Stomach smooth muscle (tissue), 2 donors: ENCODE measurements around the gene FAM168A.

Source experiments
- H3K27ac ChIP-seq: one replicate; pipeline ENCODE4 v1.7.0; 2013; ENCODE audit warnings: mild to moderate bottlenecking, low read length, inconsistent platforms
- H3K27me3 ChIP-seq, 2 donors: one replicate each; pipeline ENCODE4 v1.7.0; 2013; ENCODE audit warnings: low read length in 2 of 2; ENCODE audit not compliant: insufficient read depth in 2 of 2, control insufficient read depth in 1 of 2
- H3K36me3 ChIP-seq, 2 donors: one replicate each; pipeline ENCODE4 v1.7.0; 2013; ENCODE audit warnings: low read length in 2 of 2; ENCODE audit not compliant: control insufficient read depth in 2 of 2, insufficient read depth in 2 of 2
- H3K4me1 ChIP-seq: one replicate; pipeline ENCODE4 v1.7.0; 2013; ENCODE audit warnings: low read length; ENCODE audit not compliant: control insufficient read depth, insufficient read depth
- H3K4me3 ChIP-seq, 2 donors: one replicate each; pipeline ENCODE4 v1.7.0; 2013; ENCODE audit warnings: low read length in 2 of 2
- H3K9ac ChIP-seq, 2 donors: one replicate each; pipeline ENCODE4 v1.7.0; 2013; ENCODE audit warnings: low read length in 2 of 2, mild to moderate bottlenecking in 1 of 2
- H3K9me3 ChIP-seq, 2 donors: one replicate each; pipeline ENCODE4 v1.7.0; 2013; ENCODE audit warnings: low read length in 2 of 2; ENCODE audit not compliant: control insufficient read depth in 2 of 2
- donor health status: healthy.
- donor health status: Pancreatic carcinoma.

Gene FAM168A

DNA sequence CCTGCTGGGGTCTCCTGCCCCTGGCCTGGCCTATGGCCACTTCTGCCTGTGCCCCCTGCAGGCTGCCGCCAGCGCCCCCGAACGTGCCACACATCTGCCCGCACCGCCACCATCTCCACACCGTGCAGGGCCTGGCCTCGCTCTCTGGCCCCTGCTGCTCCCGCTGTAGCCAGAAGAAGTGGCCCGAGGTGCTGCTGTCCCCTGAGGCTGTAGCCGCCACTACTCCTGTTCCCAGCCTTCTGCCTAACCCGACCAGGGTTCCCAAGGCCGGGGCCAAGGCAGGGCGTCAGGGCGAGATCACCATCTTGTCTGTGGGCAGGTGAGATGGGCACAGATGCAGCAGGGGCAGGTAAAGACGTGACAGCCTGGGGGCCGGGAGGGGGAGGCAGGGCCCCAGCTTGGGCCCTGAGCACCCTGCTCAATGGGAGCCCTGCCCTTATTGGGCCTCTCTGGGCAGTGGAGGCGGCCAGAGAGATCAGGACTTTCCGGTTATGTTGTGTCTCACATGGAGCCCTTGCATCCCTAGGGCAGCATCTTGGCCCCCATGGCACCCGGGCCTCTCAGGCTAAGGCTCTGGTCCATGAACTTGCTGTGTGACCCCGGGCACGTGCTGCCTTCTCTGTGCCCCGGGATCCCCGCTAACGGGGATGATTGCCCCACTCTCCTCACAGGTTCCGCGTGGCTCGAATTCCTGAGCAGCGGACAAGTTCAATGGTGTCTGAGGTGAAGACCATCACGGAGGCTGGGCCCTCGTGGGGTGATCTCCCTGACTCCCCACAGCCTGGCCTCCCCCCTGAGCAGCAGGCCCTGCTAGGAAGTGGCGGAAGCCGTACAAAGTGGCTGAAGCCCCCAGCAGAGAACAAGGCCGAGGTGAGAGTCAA, 203.3 kb downstream of the FAM168A start:
- Histone ChIP-seq H3K9ac (no peak overlapping the region), H3K4me3 (no peak overlapping the region)

DNA sequence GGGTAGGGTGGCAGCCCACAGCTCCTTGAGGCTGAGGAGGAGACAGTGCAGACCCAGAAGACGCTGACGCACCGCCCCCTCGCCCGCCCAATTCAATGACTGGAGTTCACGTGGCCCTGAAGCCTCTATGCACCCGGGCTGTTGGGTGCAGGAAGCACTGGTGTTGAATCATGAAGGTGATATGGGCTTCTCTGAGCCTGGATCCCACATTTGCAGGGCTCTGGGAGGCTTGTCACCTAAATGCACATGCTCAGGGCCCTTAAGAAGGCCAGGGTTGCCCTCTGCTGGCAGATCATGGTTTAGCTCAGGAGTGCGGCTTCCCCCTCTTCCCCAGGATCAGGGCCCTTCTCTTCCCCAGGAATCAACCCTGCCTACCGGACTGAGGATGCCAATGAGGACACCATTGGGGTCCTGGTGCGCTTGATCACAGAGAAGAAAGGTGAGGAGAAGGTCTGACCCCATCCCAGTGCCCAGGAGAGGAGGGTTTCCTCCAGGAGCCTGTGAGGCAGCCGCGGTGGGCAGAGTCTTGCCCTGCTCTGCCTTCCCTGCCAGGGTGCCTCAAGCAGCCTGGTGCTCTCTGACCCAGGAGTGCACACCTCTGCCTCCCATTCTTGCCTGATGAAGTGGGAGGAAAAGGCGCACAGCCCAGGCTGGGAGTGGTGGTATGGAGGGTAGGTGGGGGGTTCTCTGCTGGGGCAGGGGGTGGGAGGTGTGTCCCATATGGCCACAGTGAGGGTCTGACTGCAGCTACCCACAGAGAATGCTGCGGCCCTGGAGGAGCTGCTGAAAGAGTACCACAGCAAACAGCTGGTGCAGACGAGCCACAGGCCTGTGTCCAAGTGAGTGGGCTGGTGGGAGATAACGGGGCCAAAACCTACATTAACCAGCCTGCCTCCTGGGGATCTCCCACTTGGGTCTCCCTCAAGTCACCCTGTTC, 204.2 kb downstream of the FAM168A start:
- Histone ChIP-seq H3K36me3 (no peaks in the 10 kb centered on the region), H3K9me3 (no peaks in the 10 kb centered on the region), H3K27ac (no peak overlapping the region), H3K9ac (no peak overlapping the region), H3K27me3 (peaks cover 0 to 2% of the 10 kb centered on the region in 2 donors), H3K4me3 (no peak overlapping the region), H3K4me1 (peaks cover 3% of the 10 kb centered on the region)

More for the DNA sequence above, 203.3 kb downstream of the FAM168A start:
- Histone ChIP-seq H3K36me3 (no peaks in the 10 kb centered on the region), H3K9me3 (no peaks in the 10 kb centered on the region), H3K27me3 (peaks cover 0 to 2% of the 10 kb centered on the region in 2 donors), H3K4me1 (peaks cover 2% of the 10 kb centered on the region), H3K27ac (no peak overlapping the region)

DNA sequence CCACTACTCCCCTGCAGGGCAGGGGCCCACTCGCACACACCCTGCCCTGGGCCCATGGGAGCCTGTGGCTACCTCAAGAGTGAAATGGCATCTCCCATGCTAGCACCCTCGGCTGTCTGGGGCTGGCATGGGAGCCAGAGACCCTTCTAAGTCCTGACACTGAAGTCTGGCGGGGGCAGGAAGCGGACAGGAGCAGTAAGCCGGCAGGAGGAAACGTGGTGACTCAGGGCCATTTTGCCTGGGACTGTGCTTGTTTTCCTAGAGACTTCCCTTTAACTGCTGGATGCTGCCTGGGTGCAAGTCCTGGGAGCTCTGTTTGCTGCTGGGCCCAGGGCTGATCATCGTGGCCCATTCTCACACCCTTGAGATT, 204.9 kb downstream of the FAM168A start:
- Histone ChIP-seq H3K9ac (no peak overlapping the region), H3K4me1 (peaks cover 3% of the 10 kb centered on the region), H3K4me3 (no peak overlapping the region), H3K27ac (no peak overlapping the region), H3K9me3 (no peaks in the 10 kb centered on the region), H3K36me3 (no peaks in the 10 kb centered on the region), H3K27me3 (peaks cover 0 to 2% of the 10 kb centered on the region in 2 donors)

DNA sequence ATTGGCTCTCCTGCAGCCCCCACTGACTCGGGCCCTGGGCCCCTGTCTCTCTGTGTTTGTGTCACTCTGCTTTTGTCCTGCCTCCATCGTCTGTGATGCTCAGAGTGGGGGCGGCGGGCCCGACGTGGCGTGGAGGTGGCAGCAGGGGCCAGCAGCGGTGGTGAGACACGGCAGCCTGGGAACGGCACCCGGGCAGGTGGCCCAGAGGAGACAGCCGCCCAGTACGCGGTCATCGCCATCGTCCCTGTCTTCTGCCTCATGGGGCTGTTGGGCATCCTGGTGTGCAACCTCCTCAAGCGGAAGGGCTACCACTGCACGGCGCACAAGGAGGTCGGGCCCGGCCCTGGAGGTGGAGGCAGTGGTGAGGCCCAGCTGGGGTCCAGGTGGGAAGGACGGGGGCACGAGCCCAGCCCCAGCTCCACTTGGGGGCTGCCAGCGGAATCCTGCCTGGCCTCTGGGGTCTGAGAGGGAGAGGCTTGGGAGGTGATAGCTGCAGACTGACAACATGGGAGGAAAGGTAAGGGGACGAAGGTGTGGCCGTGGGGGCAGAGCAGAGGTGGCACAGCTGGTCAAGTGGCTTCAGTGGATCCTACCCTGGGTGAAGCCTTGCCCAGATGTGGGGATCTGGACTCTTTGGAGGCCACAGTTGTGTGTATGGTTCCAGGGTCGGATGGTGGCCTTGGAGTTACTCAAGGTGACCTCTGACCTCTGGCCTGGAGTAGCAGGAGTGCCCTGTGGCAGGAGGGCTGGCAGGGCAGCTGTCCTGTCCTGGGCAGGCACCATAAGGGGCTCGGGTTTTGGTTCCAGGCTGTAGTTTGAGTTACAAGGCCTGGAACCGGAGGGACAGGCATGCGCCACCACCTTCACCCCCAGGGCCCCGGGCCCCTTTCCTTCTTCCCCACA, 205.6 kb downstream of the FAM168A start:
- Histone ChIP-seq H3K9ac (no peak overlapping the region), H3K27ac (no peak overlapping the region), H3K36me3 (no peaks in the 10 kb centered on the region)

DNA sequence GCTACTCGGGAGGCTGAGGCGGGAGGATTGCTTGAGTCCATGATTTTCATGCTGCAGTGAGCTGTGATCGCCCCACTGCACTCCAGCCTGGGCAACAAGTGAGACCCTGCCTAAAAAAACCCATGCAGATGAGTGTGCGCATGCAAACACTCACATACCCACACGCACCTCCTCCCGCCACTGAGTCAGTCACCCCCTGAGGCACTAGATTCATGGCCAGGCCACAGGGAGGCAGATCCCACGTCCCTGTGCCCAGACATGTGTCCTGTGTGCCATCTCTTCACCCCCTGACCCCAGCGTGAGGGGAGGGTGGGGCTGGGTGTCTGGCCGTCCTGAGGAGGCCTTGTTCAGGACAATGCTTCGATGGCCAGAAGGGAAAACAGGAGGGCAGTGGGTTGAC, 206.2 kb downstream of the FAM168A start:
- H3K27ac ChIP-seq = no peak overlapping the region
- H3K4me1 ChIP-seq = peaks cover 3% of the 10 kb centered on the region
- H3K36me3 ChIP-seq = no peaks in the 10 kb centered on the region
- H3K9ac ChIP-seq = no peak overlapping the region
- H3K27me3 ChIP-seq = peaks cover 0 to 2% of the 10 kb centered on the region in 2 donors
- no peak overlapping the region for H3K4me3 ChIP-seq
- no peaks in the 10 kb centered on the region for H3K9me3 ChIP-seq

More for the DNA sequence above, 205.6 kb downstream of the FAM168A start:
- Histone ChIP-seq H3K27me3 (peaks cover 0 to 2% of the 10 kb centered on the region in 2 donors), H3K9me3 (no peaks in the 10 kb centered on the region), H3K4me3 (no peak overlapping the region), H3K4me1 (peaks cover 3% of the 10 kb centered on the region)

DNA sequence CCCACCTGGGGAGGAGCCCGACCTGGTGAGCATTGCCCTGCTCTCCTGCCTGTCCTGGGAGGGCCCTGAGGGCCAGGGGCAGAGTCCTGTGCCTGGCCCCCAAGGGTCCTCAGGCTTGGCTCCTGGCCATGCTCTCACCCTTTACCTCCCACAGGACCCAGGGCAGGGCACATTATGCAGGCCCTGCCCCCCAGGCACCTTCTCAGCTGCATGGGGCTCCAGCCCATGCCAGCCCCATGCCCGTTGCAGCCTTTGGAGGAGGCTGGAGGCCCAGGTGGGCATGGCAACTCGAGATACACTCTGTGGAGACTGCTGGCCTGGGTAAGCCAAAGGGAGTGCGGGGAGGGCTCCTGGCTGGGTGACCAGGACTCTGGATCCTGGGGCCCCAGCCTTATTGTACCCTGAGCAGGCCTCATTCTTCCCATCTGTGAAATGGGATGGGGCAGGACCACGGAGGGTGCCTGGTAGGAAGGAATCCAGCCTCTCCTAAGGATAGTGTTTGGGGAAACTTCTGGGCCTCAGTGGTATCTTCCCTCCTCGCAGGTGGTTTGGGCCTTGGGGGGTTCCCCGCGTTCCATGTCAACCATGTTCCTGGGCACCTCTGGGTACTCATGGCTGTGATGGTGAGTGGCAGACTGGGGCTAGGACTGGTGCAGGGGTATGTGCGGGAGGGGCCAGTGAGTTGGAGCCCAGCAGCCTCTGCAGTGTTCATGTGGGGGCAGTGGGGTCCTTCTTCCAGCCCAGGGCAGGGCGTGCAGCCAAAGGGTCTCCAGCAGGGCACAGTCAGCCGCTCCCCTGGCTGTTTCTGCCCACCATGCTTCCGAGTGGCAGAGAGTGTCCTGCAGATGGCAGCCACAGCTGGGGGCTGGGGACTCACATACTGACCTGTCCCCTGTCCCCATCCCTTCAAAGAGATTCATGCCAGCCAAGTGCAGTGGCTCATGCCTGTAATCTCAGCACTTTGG, 207.0 kb downstream of the FAM168A start:
- no peak overlapping the region for H3K4me3 ChIP-seq
- H3K4me1 ChIP-seq = peaks cover 11% of the 10 kb centered on the region
- no peak overlapping the region for H3K9ac ChIP-seq
- no peaks in the 10 kb centered on the region for H3K9me3 ChIP-seq
- no peaks in the 10 kb centered on the region for H3K36me3 ChIP-seq
- H3K27me3 ChIP-seq = peaks cover 0 to 2% of the 10 kb centered on the region in 2 donors
- H3K27ac ChIP-seq = no peak overlapping the region

DNA sequence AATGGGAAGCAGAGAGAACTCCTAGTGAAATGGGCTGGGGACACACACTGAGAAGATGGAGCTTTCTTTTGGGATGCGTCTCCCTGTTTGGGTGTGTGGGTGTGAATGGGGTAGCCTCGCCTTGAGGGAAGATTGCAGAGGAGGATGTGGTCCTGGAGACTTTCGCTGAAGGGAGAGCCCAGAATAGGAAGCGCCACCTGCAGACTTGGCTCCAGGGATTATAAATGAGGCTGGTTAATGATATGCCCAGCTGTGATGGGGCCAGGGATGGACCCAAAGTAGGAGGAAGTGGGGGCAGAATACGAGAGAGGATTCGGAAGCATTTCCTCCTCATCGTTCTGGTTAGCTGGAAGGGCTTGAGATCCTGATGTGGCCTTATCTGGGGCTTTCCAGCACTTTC, 208.0 kb downstream of the FAM168A start:
- Histone ChIP-seq H3K27me3 (peaks cover 0 to 2% of the 10 kb centered on the region in 2 donors), H3K27ac (no peak overlapping the region), H3K9ac (no peak overlapping the region), H3K9me3 (no peaks in the 10 kb centered on the region), H3K36me3 (no peaks in the 10 kb centered on the region), H3K4me3 (no peak overlapping the region), H3K4me1 (peaks cover 12% of the 10 kb centered on the region)

DNA sequence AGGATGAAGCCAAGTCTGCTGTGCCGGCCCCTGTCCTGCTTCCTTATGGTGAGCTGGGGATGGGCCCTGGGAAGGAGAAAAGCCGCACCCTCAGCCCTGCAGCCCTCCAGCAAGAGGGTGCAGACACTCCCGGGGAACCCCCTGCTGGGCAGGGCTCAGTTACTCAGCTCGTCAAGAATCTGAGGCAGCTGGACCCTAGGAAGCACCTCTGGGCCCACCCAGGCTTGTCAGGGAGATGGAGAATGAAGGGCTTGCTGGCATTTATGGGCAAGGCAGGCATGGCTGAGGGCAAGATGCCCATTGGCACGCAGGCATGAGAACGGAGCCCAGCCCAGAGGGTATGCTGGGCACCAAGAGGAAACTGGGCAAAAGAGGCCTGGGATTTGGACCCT, 208.8 kb downstream of the FAM168A start:
- H3K27me3 ChIP-seq = peaks cover 0 to 2% of the 10 kb centered on the region in 2 donors
- no peak overlapping the region for H3K27ac ChIP-seq
- H3K9ac ChIP-seq = no peak overlapping the region
- no peaks in the 10 kb centered on the region for H3K36me3 ChIP-seq
- peaks cover 15% of the 10 kb centered on the region for H3K4me1 ChIP-seq
- no peak overlapping the region for H3K4me3 ChIP-seq
- H3K9me3 ChIP-seq = no peaks in the 10 kb centered on the region

DNA sequence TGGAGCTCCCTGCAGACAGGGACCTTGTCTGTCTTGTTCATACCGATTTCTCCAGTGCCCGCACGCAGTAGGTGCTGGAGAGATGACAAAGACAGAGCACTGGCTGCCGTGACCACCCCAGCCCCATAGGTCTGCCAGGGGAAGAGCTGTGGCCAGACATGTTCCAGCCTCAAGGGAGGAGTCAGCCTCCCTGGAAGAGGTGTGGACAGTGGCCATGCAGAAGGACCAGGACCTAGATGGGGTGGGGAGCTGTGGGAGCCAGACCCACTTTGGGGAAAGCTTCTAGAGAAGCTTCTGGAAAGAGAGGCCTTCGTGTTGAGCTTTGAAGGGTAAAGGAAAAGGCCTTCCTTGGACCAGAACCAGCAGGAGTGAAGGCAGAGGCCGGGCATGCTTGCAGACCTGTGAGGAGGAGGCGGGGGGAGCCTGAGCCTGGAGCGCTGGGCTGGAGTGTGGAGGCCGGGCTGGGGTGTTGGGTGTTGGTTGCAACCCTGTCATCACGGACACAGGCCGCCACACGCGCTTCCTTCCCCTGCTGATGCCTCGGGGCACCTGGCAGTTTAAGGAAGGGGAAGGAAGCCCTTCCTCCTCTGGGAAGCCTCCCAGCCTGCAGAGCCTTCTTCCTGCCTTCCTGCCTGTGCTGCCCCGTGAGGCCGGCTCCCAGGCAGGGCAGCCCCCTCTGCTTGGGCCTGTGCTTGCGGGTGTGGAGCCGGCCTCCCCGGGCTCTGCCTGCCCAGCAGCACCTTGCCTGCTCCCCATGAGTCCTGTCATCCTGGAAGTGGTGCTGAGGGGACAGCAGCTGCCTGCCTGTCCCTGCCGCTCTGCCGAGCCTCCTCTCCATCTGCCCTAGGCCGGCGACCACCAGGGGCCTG, 209.4 kb downstream of the FAM168A start:
- no peak overlapping the region for H3K27ac ChIP-seq
- H3K4me3 ChIP-seq = no peak overlapping the region
- H3K9ac ChIP-seq = no peak overlapping the region
- no peaks in the 10 kb centered on the region for H3K36me3 ChIP-seq
- no peaks in the 10 kb centered on the region for H3K9me3 ChIP-seq
- H3K27me3 ChIP-seq = no peaks in the 10 kb centered on the region
- H3K4me1 ChIP-seq = peaks cover 21% of the 10 kb centered on the region
